NCI-H2107 treated with DMSO at 0.1 percent for 48 hours (cell line): Measurements from ENCODE around the gene NUCKS1.

Source experiments
- DNase-seq: peaks from one replicate; lab custom pipeline; 2025; ENCODE audit not compliant: unreplicated experiment; lab: John Stamatoyannopoulos, UW

NUCKS1 gene

DNA sequence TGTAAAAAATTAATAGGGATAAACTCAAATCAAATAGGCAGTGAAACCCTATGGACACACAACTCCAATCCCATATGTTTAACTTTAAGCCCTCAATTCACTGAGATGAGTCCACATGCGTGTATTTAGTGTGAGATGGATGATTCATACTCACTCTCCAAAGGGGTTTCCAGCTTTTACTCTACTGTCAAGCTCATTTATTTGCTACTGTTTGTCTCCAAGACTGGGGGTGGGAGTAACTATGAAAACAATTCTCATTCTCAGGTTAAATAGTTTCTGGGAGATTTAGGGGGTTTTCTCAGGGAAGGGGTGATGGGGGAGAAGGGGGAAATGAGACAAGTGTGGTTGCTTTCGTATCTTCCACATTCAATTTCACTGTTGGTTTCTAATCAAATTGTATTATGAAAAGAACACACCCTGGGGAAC lies 22.6 kb upstream of the NUCKS1 start:
- no peak for DNase-seq

DNA sequence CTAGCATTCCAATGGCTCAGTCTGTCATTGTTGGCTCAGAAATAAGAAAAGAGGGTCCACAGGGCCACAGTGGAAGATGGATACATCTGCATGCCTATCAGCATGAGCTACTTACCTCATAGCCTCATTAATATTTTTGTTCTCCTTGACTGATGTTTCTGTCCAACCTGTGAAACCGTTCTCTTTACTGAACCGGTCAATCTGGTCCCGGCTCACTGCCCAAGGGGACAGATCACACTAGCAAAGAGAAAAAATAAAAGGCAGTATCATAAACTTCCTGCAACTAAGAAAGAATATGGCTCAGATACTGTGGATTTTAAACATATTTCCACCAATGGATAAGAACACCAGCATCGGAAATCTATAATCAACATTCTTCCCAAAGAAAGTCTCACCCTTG lies 20.6 kb upstream of the NUCKS1 start:
- no peak for DNase-seq

DNA sequence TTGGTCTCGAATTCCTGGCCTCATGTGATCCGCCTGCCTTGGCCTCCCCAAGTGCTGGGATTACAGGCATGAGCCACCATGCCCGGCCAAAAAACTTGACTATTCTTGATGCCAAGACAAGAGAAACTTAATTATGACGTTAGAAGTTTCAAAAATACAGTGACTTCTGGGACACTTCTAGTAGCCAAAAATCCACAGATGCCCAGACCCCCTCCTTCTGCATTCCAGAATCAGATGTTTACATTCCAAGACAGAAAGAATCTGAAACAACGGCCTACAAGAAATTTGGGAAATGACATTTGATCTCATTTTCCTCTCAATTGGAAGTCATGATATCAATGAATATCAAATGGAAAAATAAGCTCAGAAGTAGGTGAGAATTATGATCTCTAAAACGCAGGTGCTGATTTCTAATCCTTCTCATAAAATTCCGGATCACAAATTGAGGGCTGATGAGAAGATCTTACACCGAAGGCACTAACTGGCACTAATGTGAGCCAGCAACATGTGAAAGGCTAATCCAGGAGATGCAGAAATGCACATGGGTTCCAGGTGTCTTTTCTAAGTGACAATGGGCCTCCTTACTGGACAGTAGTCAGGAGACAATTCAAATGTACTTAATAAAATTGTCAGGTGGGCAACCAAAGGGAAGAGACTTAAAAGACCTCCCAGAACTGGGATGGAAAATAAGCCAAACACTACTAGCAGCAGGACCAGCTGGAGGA lies 19.8 kb upstream of the NUCKS1 start:
- no peak for DNase-seq

DNA sequence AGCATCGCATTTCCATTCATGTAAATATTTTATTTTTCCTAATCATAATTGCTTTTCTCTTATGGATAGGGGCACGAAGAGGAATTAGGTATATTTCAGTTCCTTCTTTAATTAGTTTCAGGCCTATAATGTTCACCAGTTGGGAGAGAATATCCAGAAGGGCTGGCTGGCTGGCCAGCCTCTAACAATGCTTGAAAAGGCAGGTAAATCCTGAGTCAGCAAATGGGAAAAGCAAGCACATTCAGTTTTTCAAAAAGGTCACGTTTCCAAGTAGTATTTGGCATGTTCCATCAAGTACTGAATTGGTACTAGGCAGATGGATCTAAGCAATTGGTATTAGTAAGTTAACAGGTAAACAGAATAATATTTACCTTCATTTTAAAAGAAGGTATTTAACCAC lies 17.3 kb upstream of the NUCKS1 start:
- DNase-seq: no peak

DNA sequence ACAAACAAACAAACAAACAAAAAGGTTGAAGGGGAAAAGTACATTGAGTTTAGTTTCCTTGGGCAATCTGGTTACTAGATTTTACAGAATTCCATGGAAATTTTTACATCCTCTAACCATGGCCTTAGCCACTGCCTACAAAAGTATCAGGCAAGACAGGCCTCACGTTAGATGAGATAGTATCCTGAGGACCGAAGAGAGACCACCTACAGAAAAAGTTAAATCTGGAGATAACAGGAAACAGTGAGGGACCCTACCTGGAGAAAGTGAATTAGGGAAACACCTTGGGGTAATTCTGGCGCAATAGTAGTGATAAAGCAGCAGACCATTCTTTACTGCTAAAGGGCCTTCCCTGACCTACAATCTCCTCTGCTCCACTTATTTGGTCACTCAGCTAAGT lies 16.6 kb upstream of the NUCKS1 start:
- DNase-seq: no peak

DNA sequence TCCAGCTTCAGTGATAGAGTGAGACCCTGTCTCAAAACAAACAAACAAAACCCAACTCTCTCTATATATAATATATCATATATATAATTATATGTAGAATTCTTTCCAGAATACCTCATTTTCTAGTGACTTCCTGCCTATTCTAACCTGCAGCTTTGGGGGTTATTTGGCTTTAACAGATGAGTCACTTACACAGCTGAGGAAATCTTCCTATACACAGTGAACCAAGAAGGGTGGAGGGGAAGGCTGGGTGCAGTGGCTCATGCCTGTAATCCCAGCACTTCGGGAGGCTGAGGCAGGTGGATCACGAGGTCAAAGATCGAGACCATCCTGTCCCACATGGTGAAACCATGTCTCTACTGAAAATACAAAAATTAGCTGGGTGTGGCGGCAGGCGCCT lies 16.1 kb upstream of the NUCKS1 start:
- DNase-seq: no peak

DNA sequence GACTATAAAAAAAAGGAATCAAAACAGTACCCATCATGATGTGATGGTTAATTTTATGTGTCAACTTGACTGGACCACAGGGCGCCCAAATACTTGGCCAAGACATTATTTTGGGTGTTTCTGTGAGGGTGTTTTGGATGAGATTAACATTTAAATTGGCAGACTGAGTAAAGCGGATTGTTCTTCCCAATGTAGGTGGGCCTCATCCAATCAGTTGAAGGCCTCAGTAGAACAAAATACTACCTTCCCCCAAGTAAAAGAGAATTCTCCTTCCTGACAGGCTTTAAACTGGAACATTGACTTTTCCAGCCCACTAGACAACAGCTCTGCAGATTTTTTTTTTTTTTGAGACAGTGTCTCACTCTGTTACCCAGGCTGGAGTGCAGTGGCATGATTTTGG lies 14.6 kb upstream of the NUCKS1 start:
- no peak for DNase-seq

DNA sequence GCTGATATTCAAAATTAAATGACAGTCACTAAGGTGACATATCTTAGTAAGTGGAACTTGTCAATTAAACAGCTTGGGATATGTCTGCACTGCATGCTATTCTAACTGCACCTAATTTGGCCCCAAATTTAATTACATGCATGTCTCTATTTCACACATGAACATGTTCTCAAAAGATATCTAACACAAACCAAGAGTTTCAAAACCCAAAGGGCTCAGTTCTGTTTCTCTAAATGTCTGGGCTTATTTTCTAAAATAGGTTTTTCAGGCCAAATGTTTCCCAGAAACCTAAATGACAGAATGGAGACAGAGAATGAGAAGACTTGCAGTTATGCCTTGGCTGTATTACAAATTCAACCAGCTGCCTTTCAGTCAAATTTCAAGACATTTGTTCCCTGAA lies 14.0 kb upstream of the NUCKS1 start:
- no peak for DNase-seq

DNA sequence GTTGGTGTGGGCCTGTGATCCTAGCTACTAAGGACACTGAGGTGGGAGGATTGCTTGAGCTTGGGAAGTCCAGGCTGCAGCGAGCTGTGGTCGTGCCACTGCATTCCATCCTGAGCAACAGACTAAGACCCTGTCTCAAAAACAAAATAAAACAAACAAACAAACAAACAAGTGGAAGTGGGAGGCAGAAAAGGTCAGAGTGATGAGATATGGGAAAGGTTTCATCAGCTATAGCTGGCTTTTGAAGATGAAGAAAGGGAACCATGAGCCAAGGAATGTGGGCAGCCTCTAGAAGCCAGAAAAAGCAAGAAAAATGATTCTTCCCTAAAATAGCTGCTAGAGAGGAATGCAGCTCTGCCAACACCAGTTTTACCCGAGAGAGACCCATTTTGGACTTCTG lies 10.6 kb upstream of the NUCKS1 start:
- no peak for DNase-seq

DNA sequence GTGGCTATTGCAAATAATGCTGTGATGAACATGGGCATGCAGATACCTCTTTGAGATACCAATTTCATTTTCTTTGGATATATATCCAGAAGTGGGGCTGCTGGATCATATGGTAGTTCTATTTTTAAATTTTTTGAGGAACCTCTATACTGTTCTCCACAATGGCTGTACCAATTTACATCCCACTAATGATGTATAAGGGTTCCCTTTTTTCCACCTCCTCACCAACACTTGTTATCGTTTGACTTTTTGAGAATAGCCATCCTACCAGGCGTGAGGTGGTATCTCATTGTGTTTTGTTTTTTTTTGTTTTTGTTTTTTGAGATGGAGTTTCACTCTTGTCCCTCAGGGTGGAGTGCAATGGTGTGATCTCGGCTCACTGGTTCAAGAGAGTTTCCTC lies 6.6 kb upstream of the NUCKS1 start:
- DNase-seq: no peak

DNA sequence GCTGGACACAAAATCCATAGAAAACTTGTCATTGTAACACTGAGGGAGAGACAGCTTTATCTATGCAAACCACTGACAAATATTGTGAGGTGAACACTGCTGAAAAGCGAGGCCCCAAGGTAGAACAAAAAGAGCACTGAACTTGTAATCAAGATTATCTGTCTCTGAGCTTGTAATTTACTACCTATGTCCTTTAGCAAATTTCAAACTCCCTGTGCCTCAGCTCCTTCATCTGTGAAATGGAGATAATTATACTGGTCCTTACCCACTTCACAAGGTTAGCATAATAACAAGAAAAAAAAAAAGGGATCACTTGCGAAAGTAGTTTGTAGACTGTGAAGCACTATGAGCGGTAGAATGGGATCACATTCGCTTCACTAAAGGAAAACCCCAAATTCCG lies 4.9 kb upstream of the NUCKS1 start:
- no peak for DNase-seq

DNA sequence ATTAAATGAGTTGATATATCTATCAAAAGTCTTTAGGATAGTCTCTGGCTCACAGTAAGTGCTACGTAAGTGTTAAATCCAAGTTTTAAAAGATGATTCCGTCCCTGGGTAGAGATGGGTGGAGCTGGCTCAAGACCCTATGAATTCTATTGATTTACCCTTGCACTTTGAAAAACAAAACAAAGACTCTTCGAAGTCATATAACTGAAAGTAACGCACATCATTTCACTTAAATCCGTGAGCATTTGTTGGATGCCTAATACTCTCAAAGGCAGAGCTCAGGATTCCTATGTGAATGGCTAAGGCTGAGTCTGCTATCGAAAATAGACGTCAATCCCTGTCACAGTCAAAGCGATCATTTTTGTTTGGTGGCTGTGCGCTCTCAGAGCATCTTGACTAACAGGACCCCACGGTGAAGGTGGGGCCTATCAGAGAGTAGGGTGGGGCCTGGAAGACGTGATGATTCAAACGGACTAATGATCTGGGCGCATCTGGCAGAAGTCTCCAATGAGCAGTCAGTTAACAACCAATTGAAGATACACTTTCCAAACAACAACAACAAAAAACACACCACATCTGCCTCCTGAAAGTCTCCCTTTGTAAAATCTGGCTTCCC lies 1.2 kb upstream of the NUCKS1 start:
- DNase-seq: no peak

DNA sequence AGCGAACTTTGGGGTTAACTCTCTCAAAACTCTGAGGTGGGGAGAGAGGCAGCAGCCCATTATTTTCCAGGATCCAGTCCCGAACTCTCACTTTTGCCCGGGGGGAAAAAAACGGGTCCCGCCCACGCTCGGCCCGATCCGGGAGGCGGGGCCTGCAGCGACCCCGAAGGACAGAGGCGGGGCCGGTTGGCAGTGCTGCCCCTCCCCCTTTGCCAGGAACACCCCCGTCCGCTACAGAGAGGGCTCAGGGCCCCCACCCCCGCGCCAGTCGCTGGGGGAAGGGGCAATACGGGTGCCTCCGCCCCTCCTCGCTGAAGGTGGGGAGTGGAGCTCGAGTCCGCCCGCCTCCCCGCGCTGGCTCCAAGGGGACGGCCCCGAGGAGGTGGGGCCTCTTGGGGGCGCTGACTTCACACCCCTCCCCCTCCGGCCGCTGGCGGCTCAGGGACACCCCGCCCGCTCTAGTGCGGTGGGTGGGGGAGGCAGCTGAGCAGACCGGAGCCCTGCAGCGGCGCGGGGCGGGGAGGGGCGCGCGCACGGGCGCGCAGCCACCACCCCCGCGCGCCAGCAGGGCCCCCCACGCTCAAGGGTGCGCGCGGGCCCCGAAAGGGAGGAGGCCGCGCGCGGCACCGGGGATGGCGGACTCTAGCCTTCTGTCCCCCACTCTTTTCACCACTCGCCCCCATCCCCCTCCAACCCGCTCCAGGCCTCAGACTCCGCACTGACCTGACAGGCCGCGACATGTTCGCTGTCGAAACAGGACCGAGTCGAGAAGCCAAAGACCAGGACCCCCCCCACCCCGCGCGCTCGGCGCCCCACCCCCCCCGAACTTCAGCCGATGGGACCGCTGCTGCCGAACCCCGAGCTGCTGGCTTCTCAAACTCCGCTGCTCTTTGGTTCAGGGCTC lies 496 bp downstream of the NUCKS1 start:
- DNase-seq: peak; percentile 87

DNA sequence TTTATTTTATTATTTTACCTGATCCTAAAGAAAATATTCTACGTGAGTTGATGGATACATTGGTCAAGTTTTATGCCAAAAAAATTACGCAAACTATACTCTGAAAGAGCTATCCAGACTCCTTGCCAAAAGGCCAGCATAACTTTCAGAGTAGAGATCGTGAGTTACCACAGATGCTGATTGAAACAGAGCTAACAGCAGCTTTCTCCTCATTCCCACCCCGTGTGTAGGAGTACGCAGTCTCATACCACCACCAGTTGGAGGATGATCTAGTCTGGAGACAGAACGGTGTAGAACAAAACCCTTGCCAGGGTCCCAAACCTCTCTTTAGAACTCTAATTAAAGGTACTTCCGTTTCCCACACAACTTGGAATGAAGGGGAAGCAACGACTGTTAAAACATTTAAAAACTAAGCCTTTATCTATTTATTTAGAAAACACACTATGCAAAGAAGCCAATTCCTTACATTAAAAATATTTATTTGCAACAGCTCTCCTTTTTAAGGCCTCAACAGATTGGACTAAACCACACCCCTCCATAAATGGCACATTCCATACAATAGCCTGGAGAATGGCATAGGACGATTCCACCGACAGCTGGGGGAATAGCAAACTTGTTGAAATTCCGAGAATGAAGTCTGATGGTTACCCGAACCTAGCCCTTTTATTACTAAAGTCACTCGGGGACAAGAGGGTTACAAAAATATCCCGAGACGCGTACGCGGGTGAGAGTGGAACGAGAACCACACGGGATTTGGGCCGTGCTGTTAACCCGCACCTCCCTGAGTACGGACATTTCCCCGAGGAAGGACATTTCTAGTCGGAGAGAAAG lies 1.4 kb downstream of the NUCKS1 start:
- peak; percentile 58 for DNase-seq

DNA sequence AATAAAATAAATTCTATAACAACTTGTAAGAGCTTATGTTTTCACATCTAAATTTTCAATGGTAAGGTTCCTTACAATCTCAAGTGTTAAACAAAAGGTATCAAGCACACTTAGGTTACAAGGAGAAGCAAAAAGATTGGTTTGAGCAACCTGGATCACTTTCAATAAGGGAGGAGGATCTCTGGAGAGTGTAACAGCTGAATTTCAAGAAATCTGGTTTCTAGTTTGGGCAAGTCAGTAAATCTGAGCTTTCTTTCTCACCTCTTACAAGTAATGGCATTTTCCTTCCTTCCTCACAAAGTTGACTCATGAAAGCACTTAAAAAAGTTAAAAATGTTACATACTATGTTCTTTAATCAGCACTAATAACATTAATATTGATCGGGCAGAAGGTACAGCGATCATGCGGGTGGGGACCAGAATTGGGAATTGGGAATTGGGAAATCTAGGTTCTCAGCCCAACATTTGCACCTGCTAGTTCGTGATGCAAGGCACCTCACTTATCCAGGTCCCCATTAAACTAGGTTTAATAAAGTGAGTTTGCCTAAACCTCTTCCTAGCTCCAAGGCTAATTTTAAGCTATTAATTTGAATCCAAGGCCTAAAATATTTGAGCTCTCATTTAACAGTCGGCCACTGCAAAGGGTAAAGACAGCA lies 3.1 kb downstream of the NUCKS1 start:
- DNase-seq: no peak

DNA sequence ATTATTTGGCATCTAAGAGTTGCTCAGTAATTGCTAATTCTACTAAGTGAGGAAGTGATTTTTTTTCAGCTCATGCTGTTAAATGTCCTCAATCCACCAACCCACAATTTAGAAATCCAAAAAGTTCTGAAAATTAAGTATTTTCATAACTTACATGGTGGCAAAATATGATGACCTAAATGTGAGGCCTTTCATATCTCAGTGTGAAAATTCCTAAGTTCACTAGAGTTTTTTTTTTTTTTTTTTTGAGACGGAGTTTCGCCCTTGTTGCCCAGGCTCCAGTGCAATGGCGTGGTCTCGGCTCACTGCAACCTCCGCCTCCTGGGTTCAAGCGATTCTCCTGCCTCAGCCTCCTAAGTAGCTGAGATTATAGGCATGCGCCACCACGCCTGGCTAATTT lies 5.6 kb downstream of the NUCKS1 start:
- no peak for DNase-seq

DNA sequence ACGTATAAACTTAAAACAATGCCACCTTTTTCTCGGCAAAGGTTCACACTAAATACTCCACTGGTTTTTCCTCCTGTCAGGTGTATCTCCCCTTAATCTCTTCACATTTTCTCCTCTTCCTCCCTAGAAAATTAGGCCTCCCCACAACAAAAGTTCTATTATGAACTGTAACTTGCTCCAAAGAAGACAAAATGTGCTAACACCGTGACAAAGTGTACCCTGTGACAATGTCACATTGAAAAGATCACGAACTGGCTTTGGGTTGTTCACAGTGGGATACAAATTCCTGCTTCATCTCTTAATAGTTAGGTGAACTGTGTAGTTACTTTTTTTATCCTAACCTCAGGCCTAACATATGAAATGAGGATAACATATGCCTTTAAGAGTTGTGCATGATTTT lies 6.0 kb downstream of the NUCKS1 start:
- no peak for DNase-seq

DNA sequence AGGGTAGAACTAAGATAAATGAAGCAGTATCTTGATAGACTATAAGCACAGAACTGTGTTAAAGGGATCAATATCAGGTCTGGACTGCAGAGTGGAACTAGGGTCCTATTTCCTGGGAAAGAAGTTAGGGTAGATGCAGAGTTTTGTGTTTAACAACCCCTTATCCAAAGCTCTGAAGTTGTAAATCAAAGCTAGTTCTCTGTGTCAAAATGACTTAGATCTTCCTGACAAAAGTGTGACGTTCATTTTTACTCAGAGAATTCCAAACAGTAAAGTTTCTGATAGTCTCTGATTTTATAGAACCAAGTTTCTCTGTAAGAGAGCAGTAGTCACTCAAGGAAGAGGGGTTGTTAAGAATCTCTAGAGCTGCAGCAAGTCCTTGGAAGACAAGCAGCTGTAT lies 8.3 kb downstream of the NUCKS1 start:
- DNase-seq: no peak

DNA sequence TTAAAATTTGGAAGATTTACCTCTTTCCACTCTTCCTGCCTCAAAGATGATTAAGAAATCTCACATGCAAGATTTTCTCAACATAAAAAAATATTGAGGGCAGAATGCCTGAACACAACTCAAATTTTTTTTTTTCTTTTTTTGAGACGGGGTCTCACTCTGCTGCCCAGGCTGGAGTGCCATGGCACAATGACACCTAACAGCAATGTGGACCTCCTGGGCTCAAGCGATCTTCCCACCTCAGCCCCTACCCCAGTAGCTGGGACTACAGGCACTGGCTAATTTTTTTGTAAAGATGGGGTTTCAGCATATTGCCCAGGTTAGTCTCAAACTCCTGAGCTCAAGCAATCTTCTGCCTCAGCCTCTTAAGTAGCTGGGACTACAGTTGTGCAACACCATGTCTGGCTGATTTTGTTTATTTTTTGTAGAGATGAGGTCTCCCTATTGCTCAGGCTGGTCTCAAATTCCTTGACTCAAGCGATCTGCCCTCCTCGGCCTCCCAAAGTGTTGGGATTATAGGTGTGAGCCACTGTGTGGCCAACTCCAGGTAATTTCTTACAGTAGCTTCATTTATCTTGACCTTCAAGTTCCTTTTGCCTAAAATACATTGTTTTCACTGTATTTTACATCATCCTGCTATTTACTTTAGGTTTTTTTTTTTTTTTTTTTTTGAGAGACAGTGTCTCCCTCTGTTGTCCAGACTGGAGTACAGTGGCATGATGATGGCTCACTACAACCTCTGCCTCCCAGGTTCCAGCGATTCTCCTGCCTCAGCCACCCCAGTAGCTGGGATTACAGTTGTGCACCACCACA lies 10.4 kb downstream of the NUCKS1 start:
- DNase-seq: no peak

DNA sequence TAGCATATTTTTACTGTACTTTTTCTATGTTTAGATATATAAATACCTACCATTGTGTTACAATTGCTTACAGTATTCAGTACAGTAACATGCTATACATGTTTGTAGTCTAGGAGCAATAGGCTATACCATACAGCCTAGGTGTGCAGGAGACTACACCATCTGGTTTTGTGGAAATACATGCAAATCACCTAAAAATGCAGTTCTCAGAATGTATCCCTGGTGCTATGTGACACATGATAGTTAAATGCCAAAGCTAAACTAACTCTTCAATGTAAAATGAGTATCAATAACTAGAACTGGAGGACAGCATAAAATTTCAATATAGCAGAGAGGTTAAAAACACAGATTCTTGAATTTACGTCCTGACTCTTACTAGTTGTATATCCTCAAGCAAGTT lies 14.8 kb downstream of the NUCKS1 start:
- DNase-seq: no peak
